IMR-90 (cell line): ENCODE data around the gene NEDD4L. TPM values are rescaled to one million over a fixed set of nuclear protein-coding genes. Genes with fewer than 3 reads are reported as not detected.

Source experiments
- ATAC-seq: fragments of 200-7000 bp; cut with Tn5 transposase; 2 replicates; pipeline ENCODE4 v1.9.1; 2020; ENCODE audit warnings: low read depth, mild to moderate bottlenecking, moderate library complexity
- BruUV-seq: library from RNA; stranded (reverse); fragments of 400-500 nt; replicated peaks from 2 replicates; lab custom pipeline; 2021; lab: Mats Ljungman, UMichigan
- CTCF ChIA-PET: fragments of 300-600 bp; formaldehyde crosslinking; extraction: SDS; loops from one replicate; lab custom pipeline; 2021; ENCODE audit warnings: antibody characterized with exemption; lab: Yijun Ruan, JAX
- POLR2A ChIA-PET: fragments of 300-600 bp; sonication (Branson Sonifier 250); formaldehyde crosslinking; loops from one replicate; lab custom pipeline; 2022; ENCODE audit warnings: antibody characterized with exemption; ENCODE audit not compliant: unreplicated experiment; lab: Charles Lee
- DNase-seq: peaks from one replicate; pipeline ENCODE4 v3.0.0; 2013
- H2AFZ ChIP-seq: replicated peaks from 2 replicates; pipeline ENCODE3; 2013; ENCODE audit warnings: low read length, mild to moderate bottlenecking; ENCODE audit not compliant: poor library complexity
- H2AK5ac ChIP-seq: 2 replicates; pipeline ENCODE4 v1.6.1; 2013; ENCODE audit warnings: low read depth, low read length, inconsistent platforms
- H2AK9ac ChIP-seq: replicated peaks from 2 replicates; pipeline ENCODE3; 2013; ENCODE audit warnings: mild to moderate bottlenecking, low read depth, low read length, moderate library complexity; ENCODE audit not compliant: poor library complexity
- H2BK120ac ChIP-seq: 2 replicates; pipeline ENCODE4 v1.6.1; 2013; ENCODE audit warnings: low read depth, low read length, inconsistent platforms
- H2BK15ac ChIP-seq: 3 replicates; pipeline ENCODE4 v1.6.1; 2013; ENCODE audit warnings: low read depth, low read length, inconsistent platforms
- H2BK20ac ChIP-seq: 2 replicates; pipeline ENCODE4 v1.6.1; 2013; ENCODE audit warnings: low read depth, mild to moderate bottlenecking, inconsistent platforms, low read length, moderate library complexity
- H2BK5ac ChIP-seq: 2 replicates; pipeline ENCODE4 v1.6.1; 2013; ENCODE audit warnings: mild to moderate bottlenecking, low read depth, low read length, inconsistent platforms; ENCODE audit not compliant: poor library complexity, severe bottlenecking
- H3K14ac ChIP-seq: replicated peaks from 2 replicates; pipeline ENCODE4 v1.6.1; 2013; ENCODE audit warnings: low read depth, low read length, inconsistent platforms
- H3K18ac ChIP-seq: 2 replicates; pipeline ENCODE4 v1.6.1; 2013; ENCODE audit warnings: low read depth, low read length, control low read depth
- H3K23ac ChIP-seq: 2 replicates; pipeline ENCODE4 v1.6.1; 2013; ENCODE audit warnings: low read depth, low read length, inconsistent platforms
- H3K27ac ChIP-seq: 2 replicates; pipeline ENCODE4 v1.5.1; 2013; ENCODE audit warnings: mild to moderate bottlenecking, control low read depth, low read length; ENCODE audit not compliant: insufficient read depth
- H3K27me3 ChIP-seq: 2 replicates; pipeline ENCODE4 v1.6.1; 2013; ENCODE audit warnings: low read length; ENCODE audit not compliant: control insufficient read depth, insufficient read depth
- H3K36me3 ChIP-seq: 2 replicates; pipeline ENCODE4 v1.6.1; 2013; ENCODE audit warnings: low read length, mixed read lengths; ENCODE audit not compliant: control insufficient read depth, insufficient read depth
- H3K4ac ChIP-seq: 2 replicates; pipeline ENCODE4 v1.6.1; 2013; ENCODE audit warnings: low read depth, low read length, inconsistent platforms
- H3K4me1 ChIP-seq: 2 replicates; pipeline ENCODE4 v1.6.1; 2013; ENCODE audit warnings: low read length, mixed read lengths; ENCODE audit not compliant: control insufficient read depth, insufficient read depth
- H3K4me2 ChIP-seq: 2 replicates; pipeline ENCODE4 v1.6.1; 2013; ENCODE audit warnings: low read depth, mild to moderate bottlenecking, control low read depth, low read length, moderate library complexity
- H3K4me3 ChIP-seq: 2 replicates; pipeline ENCODE4 v1.5.1; 2013; ENCODE audit warnings: low read depth, mild to moderate bottlenecking, control low read depth, low read length, moderate library complexity; ENCODE audit not compliant: insufficient read depth
- H3K56ac ChIP-seq: 2 replicates; pipeline ENCODE4 v1.6.1; 2013; ENCODE audit warnings: low read length, inconsistent platforms; ENCODE audit not compliant: insufficient read depth; ENCODE audit errors: extremely low read depth
- H3K79me1 ChIP-seq, 2 experiments: 2 replicates each; pipeline ENCODE4 v1.6.1; 2013; ENCODE audit warnings: low read length in 2 of 2, inconsistent platforms in 1 of 2, low read depth in 1 of 2
- H3K9ac ChIP-seq: 2 replicates; pipeline ENCODE4 v1.6.1; 2013; ENCODE audit warnings: low read depth, low read length, control low read depth
- H3K9me1 ChIP-seq: 2 replicates; pipeline ENCODE4 v1.6.1; 2013; ENCODE audit warnings: low read length, inconsistent platforms; ENCODE audit not compliant: insufficient read depth
- H3K9me3 ChIP-seq: 2 replicates; pipeline ENCODE4 v1.6.1; 2013; ENCODE audit warnings: low read length; ENCODE audit not compliant: control insufficient read depth, insufficient read depth
- H4K20me1 ChIP-seq: 2 replicates; pipeline ENCODE4 v1.6.1; 2013; ENCODE audit warnings: low read length, inconsistent platforms; ENCODE audit not compliant: insufficient read depth
- H4K5ac ChIP-seq: 2 replicates; pipeline ENCODE4 v1.6.1; 2013; ENCODE audit warnings: mild to moderate bottlenecking, low read depth, low read length, control low read depth
- H4K8ac ChIP-seq, 2 experiments: 2 replicates each; pipeline ENCODE4 v1.6.1; 2013; ENCODE audit warnings: low read depth in 2 of 2, low read length in 2 of 2, control low read depth in 1 of 2, inconsistent platforms in 1 of 2
- H4K91ac ChIP-seq: 2 replicates; pipeline ENCODE4 v1.6.1; 2013; ENCODE audit warnings: low read depth, low read length, inconsistent platforms; ENCODE audit not compliant: insufficient read depth
- BHLHE40 ChIP-seq: fragments of 150-350 bp; IDR thresholded peaks from 2 replicates; pipeline ENCODE4 v1.6.1; 2016; ENCODE audit warnings: mild to moderate bottlenecking, low read depth, low read length
- CEBPB ChIP-seq: IDR thresholded peaks from 2 replicates; pipeline ENCODE4 v1.6.1; 2012; ENCODE audit warnings: low read depth, low read length, improper control_type of control experiment
- CHD1 ChIP-seq: IDR thresholded peaks from 2 replicates; pipeline ENCODE4 v1.6.1; 2012; ENCODE audit warnings: low read depth, low read length, improper control_type of control experiment
- ELK1 ChIP-seq: fragments of 150-350 bp; IDR thresholded peaks from 2 replicates; pipeline ENCODE4 v1.6.1; 2016; ENCODE audit warnings: low read depth, mild to moderate bottlenecking, low read length, moderate library complexity, borderline replicate concordance
- FOS ChIP-seq: fragments of 150-350 bp; IDR thresholded peaks from 2 replicates; pipeline ENCODE4 v1.6.1; 2016; ENCODE audit warnings: low read depth, low read length
- MAFK ChIP-seq: IDR thresholded peaks from 2 replicates; pipeline ENCODE4 v1.6.1; 2012; ENCODE audit warnings: low read depth, low read length, improper control_type of control experiment
- MXI1 ChIP-seq: IDR thresholded peaks from 2 replicates; pipeline ENCODE4 v1.6.1; 2012; ENCODE audit warnings: low read depth, mild to moderate bottlenecking, low read length, moderate library complexity, borderline replicate concordance
- NFE2L2 ChIP-seq: fragments of 150-350 bp; IDR thresholded peaks from 2 replicates; pipeline ENCODE4 v1.6.1; 2016; ENCODE audit warnings: low read depth, mild to moderate bottlenecking, low read length
- POLR2A ChIP-seq: IDR thresholded peaks from 2 replicates; pipeline ENCODE4 v1.6.1; 2012; ENCODE audit warnings: mild to moderate bottlenecking, low read depth, low read length
- RAD21 ChIP-seq: IDR thresholded peaks from 2 replicates; pipeline ENCODE4 v1.6.1; 2012; ENCODE audit warnings: low read length, improper control_type of control experiment
- RFX5 ChIP-seq: IDR thresholded peaks from 2 replicates; pipeline ENCODE4 v1.8.0; 2012; ENCODE audit warnings: low read depth, mild to moderate bottlenecking, low read length, moderate library complexity
- SMC3 ChIP-seq: fragments of 150-350 bp; IDR thresholded peaks from 2 replicates; pipeline ENCODE4 v1.6.1; 2016; ENCODE audit warnings: low read depth, mild to moderate bottlenecking, antibody characterized with exemption, low read length, moderate library complexity
- WGBS, 2 experiments: methylation state at CpG; one replicate each; pipeline versions ENCODE4 v1.1.5 to v1.1.7; 2013; ENCODE audit warnings: missing lambda C conversion rate in 2 of 2; ENCODE audit not compliant: insufficient read length in 1 of 2; ENCODE audit errors: extremely low coverage in 2 of 2; 5-methylcytosine and 5-hydroxymethylcytosine counted together
- dilution Hi-C: fragments of 300-500 bp; cut with HindIII; formaldehyde crosslinking; loops from one replicate; pipeline ENCODE4 v1.14.3; 2018; ENCODE audit warnings: low sequenced_read_pairs; ENCODE audit not compliant: unreplicated experiment
- in situ Hi-C: fragments of 300-500 bp; cut with MboI; formaldehyde crosslinking; loops from 3 replicates; pipeline ENCODE4 v1.14.3; 2019; ENCODE audit warnings: low sequenced_read_pairs, inconsistent platforms, mixed read lengths
- intact Hi-C: fragments of 100-400 bp; cut with micrococcal nuclease; formaldehyde crosslinking; loops from 2 replicates; pipeline ENCODE4 v1.10.0; 2022
- polyA plus RNA-seq, 3 experiments: library from polyadenylated mRNA; depleted of rRNA; stranded (reverse); fragments of >200 nt; gene quantifications; 2 replicates each; pipeline ENCODE4 v1.2.3, GENCODE V29; 2012; ENCODE audit warnings: low replicate concordance in 1 of 3
- total RNA-seq: library from RNA; depleted of rRNA; stranded (reverse); fragments of >200 nt; gene quantifications from 2 replicates; pipeline ENCODE4 v1.2.3, GENCODE V29; 2012

Gene NEDD4L
- total and polyA plus RNA-seq, 2 of the 4 experiments (the other 2 are of a cell fraction), result 10.0 to 10.9 TPM

- ATAC-seq, result no peak
- Histone ChIP-seq H3K4me2 (no peak overlapping the region), H3K9me1 (peaks cover 5% of the 10 kb centered on the region; the same call in 1 of the 2 replicates), H3K27ac (no peak overlapping the region), H2AFZ (no peak overlapping the region), H3K14ac (no peak overlapping the region; the same call in 1 of the 2 replicates), H2BK15ac (no peak overlapping the region), H4K91ac (no peak overlapping the region), H2BK120ac (no peak overlapping the region), H2AK5ac (no peak overlapping the region; the same call in 1 of the 2 replicates), H4K20me1 (no peaks in the 10 kb centered on the region), H3K18ac (no peak overlapping the region), H3K9me3 (no peaks in the 10 kb centered on the region), H3K4me1 (peaks cover 2% of the 10 kb centered on the region; the same call in 1 of the 2 replicates), H3K27me3 (no peaks in the 10 kb centered on the region), H2BK20ac (no peak overlapping the region), H4K8ac (no peak overlapping the region), H3K4me3 (no peak overlapping the region), H3K23ac (no peak overlapping the region), H4K5ac (no peak overlapping the region), H2AK9ac (no peak overlapping the region), H3K4ac (no peak overlapping the region; the same call in 1 of the 2 replicates), H3K9ac (no peak overlapping the region), H3K79me1 (peaks cover 0 to 10% of the 10 kb centered on the region in 2 experiments; a peak in 2 of 4 replicates), H2BK5ac (no peak overlapping the region), H3K56ac (no peak overlapping the region), H3K36me3 (no peaks in the 10 kb centered on the region)
- ChIA-PET CTCF (no interaction called here), POLR2A (no interaction called here)
- BruUV-seq, result no TSS peak
- dilution Hi-C loops, result no loop called here
- TF ChIP-seq RAD21, result no peak
- TF ChIP-seq BHLHE40, result no peak
- TF ChIP-seq NFE2L2, result no peak
- TF ChIP-seq RFX5, result no peak
- no peak for TF ChIP-seq MXI1
- no peak for TF ChIP-seq FOS
- no peak for TF ChIP-seq CHD1
- TF ChIP-seq CEBPB, result no peak
- no peak for TF ChIP-seq MAFK
- TF ChIP-seq SMC3, result no peak
- no peak for TF ChIP-seq POLR2A
- no peak for TF ChIP-seq ELK1
- intact Hi-C loops, result no loop called here
- in situ Hi-C loops, result no loop called here
- no peak for DNase-seq
- WGBS, 2 experiments, result 88% methylated on average over 3 of the region's 9 CpGs; no CpG with 5 or more reads in 1 of the 2 experiments
Measured at GRCh38 chr18:58235001-58235436, 191.0 kb downstream of the NEDD4L start.
